ENCODE data around the gene KCNMB2.
"Not testable (repeated sequence)": the region's sequence is repeated elsewhere in the genome, so short reads cannot be mapped to it uniquely, and the experiment has no call there.

KCNMB2 gene

DNA sequence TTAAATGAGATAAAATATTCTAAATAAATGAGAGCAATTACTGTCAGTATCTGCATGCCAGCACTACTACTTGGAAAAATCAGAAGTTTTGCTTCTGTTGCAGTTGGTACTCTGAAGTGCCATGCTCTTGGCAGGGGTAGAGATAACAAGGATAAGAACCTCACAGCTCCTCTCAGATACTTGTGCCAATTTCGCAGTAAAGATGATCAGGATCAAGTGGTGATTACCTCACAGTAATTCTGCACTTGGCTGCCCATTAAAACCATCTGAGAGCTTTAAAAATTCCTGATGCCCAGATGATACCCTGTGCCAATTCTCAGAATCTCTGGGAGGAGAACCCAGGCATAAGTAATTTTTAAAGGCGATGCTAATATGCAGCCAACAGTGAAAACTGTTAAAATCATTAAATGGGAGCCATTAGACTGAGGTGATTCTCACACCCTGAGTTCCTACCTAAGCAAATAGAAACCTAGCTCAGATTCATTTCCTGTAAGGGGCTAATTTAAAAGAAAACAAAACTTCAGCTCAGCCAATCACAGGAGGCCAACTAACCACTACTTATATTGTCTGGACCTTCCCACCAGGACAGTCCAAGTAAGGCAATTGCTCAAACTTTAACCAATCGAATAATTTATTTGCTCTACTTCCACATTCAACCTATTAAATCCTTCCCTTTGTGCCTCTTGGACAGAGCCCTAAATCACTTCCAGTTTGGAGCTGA is 171.2 kb downstream of the KCNMB2 start:
- DNase-seq, result no peak

DNA sequence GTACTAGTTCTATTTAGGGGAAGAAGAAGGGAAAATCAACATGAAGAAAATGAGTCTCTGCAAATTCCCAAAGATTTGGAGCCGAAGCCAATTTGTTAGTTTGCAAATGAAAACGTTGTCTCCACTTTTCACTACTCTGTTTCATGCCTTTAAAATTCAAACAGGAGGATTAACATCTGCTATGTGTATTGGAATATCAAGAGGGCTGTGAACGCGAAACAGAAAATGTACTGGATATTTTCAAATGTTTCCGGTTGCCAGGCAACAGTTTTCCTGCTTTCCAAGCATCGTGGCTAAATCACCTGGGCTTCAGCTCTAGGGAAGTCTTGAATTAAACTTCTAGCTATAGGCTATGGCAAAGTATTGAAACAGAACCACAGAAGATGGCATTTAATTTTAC is 172.8 kb downstream of the KCNMB2 start:
- DNase-seq, result no peak

DNA sequence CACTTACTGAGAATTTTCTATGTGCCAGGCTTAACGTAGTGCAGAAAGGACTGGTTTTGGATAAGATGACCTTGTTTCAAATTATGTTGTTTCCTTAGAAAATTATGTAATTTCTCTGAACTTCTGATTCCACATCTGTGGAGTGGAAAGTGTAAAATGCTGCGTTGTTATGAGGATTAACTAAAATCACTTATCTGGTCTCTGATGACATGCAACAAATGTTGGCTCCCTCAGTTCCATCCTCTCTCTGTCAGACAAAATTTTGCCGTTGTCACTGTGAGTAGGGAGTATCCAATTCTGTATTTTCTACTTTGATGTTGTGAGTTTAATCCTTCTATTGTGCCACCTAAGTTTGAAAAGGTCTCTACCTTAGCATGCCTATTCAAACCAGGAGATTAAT is 175.5 kb downstream of the KCNMB2 start:
- DNase-seq, result no peak

DNA sequence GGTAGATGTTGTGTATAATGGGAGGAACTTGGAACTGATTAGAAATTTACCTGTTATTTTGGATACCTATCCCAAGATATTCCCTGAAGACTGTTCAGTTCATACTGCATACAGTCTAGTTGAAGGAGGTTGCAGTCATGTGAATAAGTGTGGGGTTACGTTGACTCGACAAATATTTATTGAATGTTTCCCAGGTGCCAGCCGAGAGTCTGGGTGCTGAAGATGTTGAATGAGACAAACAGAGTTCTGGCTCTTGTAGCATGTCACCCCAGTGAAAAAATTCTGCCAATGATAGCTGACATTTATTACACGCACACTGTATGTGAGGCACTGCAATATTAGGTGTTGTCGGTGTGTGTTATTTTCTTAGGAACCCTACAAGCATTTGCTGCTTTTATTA is 176.0 kb downstream of the KCNMB2 start:
- no peak for DNase-seq

DNA sequence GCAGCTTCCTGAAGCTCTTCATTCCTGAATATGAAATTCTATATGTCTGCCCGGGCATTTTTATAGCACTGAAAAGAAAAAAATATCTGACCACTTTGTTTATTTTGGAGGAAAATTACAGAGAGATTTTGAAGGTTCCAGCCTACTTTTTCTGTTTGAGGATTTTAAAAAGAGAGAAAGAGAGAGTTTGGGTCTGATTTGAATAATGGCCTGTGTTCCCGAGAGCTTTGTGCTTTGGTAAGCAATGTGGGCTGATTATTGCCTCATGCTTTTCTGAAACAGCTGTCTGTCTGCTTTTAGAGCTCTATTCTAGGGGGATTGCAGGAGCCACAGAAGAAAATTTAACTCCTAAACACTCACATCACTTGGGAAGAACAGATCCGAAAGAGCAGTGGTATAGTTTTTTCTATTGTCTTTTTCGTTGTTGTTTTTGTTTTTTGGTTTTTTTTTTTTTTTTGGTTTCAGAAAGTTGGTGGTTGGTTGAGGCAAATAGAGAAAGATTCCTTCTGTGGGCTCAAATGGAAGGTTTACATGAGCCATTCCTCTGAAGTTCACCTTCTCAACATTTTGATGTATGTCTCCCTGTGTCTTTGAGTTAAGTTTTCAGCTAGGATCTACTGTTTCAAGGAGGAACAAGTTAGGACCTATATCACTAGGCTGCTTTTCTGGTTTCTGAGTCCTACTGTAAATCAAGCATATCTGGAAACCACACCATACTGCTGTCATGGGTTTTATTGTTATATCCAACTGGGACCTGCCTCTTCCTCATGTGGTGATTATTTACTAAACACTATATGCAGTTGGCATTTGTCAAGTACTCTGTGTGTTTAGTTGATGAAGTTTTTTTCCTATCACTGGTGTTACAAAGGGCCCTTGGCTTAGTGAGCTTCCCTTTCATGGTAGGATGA is 178.9 kb downstream of the KCNMB2 start:
- no peak for DNase-seq

DNA sequence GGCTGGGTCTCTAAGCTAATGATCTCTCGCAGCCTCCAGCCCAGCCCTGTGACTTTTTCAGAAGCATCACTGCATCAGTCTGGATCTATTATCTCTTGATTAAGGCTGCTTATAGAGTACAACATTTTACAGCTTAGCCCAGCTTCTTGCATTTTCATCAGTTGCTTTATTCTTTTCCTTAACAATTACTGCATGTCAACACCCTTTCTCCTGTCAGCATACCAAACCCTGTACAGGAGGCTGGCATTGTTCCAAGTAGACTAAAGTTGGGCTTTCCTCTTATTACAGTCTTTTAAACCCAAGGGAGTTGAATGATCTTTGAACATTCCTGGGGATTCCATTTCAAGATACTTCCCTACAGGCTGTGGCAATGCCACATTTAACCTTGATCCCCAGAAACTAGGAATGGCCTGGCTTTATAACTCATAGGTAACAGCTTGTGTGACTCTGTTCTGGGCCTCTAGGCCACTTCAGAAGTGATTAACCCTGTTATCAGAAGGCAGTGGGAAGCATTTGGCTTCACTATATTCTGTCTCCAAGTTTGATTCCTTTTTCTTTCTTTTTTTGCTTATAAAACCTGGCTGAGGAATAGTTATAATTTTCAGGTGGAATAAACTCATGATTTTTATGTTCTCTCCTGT is 182.9 kb downstream of the KCNMB2 start:
- no peak for DNase-seq

DNA sequence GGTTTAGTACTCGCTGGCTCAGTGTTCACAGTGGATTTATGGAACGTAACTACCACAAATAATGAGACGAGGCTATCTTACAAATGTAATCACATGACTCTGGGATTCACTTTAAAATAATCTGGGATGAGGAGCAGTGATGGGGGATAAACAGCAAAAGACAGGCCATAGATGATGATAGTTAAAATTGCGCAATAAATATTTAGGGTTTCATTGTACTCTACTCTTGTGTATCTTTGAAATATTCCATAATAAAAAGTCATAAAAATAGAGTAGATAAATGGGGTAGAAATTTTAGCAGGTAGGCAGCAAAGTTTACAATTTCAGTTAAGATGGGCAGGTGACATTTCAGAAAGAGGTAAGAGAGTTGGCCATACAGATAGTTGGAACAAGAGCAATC is 196.6 kb downstream of the KCNMB2 start:
- no peak for DNase-seq

DNA sequence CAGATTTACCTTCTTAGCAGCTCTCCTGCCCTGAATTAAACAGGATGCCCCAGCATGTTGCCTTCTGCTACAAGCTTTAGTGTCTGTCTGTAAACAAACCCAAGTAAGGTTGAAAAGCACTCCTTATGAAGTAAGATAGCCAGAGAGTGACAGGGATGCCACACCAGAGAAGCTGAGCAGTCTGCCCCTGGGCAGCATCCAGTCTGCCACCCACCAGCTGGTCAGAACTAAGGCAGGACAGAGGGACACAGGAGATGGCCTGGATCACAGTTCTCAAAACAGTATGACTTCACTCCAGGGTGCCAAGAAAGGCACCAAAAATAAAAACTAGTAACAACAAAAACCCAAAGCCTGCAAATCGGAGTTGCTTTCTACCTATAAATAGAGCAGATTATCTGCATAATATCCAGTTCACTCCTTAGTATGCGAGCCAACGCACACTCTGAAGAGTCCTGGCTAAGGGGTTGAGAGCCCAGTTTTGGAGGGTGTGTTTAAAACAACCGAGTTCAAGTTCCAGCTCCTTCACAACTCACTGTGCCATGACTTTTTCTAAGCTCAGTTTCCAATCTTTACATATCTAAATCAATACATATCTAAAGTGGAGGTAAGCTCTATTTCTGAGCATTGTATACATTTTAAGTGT is 198.9 kb downstream of the KCNMB2 start:
- no peak for DNase-seq

DNA sequence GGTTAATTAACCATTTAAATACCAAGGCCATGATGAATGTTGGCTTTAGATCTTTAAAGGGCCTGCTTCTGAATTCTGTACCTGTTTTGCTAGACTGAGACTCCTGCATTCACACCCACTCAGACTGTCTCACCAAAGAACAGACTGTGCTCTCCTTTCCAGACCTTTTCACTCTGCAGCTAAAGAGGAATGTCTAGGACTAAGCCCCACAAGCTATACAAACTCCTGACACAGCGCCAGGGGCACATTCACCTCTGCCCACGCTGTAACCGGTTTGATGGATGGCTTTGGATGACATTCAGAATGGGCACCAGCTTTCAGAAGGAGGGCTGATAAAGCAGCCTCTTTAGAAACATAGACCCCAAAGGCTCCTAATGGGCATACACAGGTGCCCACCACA is 200.1 kb downstream of the KCNMB2 start:
- no peak for DNase-seq

DNA sequence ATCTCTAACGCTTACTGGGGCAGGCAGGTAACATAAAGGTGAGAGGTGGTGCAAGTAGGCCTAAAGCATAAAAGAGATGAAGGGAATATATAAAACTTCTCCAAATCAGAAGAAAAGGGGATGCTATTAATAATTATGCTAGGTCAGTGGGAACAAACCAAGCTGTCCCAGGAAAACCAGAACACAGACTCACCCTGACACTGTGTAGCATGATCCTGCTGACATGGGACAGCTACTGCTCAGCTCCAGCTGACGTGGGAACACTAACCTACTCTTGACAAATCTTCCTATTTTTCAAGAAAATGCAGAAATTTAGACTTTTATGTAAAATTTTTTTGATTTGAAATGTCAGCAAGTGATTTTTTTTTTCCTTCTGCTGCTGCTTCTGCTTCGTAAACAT is 203.5 kb downstream of the KCNMB2 start:
- no peak for DNase-seq

DNA sequence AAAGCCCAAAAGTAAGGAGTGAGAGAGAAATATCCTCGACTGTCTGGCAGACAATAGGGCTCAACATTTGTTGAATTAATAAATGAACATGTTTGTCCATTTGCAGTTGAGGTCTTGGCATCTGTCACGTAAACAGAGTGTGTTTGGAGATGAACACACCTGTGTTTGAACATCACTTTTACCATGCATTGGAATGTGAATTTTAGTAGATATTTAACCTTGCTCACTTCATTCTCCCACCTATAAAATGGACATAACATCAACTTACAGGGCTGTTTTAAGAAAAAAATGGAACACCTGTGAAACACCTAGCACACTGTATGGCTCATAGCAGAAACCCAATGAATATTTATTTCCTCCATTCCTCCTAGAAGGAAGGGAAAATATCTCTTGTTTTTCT is 204.8 kb downstream of the KCNMB2 start:
- no peak for DNase-seq

DNA sequence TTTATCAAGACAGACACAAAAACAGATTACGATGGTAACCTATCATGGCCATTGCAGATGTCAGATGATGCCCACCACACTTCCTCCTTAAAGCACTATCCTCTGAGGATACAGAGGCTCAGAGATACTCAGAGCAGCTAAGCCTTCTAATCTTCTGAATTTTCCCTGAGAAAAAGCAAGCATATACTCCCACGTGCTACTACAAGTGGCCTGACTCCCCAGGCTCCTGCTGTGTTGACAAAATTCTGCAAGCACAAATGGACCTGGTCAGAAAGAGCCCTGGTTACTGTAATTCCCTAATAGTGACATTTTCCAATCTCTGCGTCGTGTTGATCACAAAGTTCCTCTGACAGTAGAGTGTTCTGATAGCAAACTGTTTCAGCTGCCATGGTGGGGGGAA is 207.1 kb downstream of the KCNMB2 start:
- no peak for DNase-seq

DNA sequence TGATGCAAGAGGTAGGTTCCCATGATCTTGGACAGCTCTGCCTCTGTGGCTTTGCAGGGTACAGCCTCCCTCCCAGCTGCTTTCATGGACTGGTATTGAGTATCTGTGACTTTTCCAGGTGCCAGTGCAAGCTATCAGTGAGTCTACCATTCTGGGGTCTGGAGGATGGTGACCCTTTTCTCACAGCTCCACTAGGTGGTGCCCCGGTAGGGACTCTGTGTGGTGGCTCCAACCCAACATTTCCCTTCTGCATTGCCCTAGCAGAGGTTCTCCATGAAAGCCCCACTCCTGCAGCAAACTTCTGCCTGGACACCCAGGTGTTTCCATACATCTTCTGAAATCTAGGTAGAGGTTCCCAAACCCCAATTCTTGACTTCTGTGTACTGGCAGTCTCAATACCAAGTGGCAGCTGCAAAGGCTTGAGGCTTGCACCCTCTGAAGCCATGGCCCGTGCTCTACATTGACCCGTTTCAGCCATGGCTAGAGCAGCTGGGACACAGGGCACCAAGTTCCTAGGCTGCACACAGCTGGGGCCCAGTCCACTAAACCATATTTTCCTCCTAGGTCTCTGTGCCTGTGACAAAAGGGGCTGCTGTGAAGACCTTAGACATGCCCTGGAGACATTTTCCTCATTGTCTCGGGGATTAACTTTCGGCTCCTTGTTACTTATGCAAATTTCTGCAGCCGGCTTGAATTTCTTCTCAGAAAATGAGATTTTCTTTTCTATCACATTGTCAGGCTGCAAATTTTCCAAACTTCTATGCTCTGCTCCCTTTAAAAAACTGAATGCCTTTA is 209.8 kb downstream of the KCNMB2 start:
- DNase-seq, result not testable (repeated sequence)

DNA sequence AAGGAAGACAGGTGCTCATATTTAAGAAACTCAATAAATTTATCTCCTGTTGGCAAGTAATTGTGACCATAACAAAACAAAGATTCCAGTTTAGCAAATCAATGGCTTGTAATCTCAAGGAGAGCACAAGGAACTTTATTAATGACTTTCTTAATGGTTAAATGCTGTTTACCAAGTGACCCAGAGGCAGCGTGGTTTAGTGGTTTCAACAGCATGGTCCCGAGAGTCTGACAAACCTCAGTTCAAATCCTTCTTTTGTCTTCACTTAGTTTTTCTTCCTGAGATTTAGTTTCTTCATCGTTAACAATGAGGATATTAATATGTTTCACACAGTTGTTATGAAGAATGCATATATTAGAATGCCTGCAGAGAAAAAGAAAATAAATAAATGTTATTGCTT is 212.6 kb downstream of the KCNMB2 start:
- no peak for DNase-seq

DNA sequence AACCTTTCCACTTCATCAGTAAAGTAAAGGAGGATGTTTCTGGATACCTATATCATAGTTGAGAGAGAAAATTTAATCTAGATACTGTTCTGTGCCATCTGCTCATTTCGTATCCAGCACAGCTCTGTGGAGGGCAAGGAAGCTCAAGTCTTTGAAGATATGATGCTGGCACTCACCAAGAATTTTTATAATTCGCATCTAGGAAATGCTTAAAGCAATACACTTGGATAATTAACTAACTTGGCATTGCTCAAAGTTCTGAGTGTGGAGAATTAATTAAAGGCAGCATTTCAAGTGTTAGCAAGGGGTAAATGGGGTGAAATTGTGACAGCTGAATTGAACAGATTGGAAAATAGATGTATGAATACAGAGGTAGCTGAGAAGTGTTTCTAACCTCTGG is 213.2 kb downstream of the KCNMB2 start:
- DNase-seq, result no peak

DNA sequence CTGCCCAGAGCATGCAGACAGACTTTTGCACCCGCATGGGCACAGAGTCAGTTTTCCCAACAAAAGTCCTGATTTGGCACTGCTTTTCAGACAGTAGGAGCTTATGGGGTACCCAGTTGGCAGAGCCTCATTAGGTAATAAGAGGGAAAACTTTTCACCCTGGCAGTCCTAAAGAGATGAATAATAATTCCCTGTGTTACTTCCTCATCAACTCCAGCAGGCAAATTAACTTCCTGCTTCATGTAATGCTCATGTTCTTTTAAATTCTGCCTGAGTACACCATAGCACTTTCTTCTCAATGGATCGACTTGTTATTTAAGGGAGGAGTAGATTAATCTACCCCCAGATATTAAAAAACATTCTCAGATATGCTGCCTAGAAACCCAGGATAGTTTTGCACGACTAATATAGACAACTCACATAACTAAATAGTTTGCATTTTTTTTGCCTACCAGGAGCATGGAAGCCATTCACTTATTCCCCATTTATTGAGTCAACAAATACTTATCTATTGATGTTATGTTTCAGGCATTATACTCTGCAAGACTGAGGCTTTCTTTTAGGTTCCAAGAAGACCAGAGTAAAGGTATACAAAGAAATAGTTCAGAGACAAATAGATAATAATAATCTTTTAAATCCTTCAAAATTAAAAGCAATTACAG is 214.5 kb downstream of the KCNMB2 start:
- no peak for DNase-seq

DNA sequence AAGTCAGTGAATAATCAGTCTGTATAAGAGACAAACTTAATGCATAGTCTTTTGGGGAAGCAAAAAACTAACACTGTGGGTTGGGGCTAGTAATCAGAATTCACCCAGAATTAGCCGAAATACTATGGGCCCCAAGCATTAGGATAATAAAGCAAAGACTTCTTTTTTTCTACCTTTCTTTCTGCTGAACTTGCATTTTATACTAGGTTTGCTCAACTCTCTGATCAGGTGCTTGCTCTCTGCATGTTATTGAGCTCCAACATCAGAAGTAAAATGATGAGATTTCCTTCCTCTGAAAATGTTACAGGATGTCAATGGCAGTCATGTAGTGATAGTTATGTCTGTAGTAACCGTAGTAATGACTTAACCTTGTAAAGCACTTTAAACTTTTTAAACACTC is 216.6 kb downstream of the KCNMB2 start:
- DNase-seq, result no peak

DNA sequence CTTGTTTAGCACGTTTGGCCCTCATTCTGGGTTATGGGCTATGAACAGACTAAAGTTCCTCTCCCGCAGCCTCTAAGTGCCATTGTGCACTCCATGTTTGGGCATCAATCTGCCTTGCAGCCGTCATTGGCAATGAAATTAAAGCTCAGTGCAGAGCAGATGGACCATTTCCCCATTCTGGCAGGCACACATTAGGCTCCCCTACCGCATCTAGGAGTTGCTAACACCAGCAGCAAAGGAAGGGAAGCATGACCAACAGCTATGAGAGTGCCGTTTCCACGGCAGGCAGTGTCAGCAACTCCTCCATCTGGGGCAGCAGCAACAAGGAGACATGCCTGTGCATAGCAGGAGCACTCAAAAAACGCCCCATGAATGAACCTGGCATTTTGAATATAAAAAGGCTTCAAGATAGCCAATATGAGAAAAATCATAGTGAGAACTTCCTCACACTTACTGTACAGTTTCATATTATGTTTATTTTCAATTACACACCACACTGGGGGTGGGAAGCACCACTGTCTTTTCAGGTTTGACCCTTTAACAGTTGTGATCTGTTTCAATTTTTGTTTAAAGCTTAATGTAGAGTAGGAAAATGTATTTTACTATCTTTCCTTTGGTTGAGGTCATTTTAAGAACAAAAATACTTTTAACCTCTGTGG is 218.7 kb downstream of the KCNMB2 start:
- DNase-seq, result no peak

DNA sequence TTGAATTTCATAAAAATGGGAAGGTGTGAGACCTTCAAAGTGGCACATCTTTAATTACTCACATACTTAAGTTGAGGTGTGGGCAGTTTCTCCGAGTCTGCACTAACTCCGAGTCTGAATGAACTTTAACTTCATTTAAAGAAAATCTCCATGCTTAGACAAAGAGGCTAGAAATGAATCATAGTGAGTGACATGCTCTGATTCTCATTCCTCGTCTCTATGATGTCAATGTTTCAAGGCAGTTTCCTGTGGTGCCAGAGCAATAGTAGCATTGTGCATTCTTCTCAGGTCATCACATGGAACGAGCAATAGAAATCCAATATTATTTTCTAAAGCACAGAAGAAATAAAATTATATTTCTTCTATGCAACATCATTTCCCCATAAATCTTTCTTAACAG is 224.8 kb downstream of the KCNMB2 start:
- no peak for DNase-seq

DNA sequence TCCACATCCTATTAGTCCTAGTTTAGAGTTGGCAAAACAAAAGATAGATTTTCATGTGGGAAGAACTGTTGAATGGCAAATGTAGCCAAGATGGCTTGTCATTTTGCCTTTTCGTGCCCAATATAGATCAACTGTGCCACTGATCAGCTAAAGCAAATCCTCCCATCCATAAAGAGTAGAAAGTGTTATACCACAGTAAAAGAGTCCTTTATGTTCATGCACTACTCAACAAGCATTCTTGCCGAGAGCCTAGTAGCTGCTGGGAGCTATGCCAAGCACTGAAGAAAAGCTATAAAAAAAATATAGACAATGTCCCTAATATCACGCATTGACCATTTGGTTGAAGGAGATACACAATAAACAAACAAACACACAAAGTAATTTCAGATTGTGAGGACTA is 225.2 kb downstream of the KCNMB2 start:
- DNase-seq, result no peak

DNA sequence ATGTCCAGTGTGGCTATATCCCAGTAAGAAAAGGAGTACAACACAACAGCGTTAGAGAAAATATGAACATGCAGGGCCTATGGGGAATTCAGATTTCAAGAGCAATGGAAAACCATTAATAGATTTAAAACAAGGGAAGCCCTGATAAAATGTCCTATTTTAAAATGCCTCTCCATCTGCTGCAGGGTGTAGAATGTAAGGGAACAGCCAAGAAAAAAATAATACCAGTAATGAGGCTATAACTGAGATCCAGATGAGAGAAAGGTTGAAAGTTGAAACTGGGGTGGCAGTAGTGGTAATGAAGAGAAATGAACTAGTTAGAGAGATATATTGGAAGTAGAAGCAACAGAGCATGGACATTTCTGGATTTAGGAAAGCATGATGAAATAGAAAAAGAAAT is 226.1 kb downstream of the KCNMB2 start:
- no peak for DNase-seq

Data from activated naive CD4-positive, alpha-beta T cell treated with Interleukin-2 at 50 U/mL for 16 hours (primary cell).